Heart right ventricle (tissue), 16 donors: ENCODE data around the gene PXDN. TPM values are rescaled to one million over a fixed set of nuclear protein-coding genes. Genes with fewer than 3 reads are reported as not detected.
A peak's percentile ranks its signal among the peaks of the same experiment; 100 is the strongest.

Source experiments
- ATAC-seq, 8 donors: fragments of 200-7000 bp; cut with Tn5 transposase; one replicate each; pipeline ENCODE4 v1.9.1; 2020; ENCODE audit warnings: mild to moderate bottlenecking in 8 of 8, moderate library complexity in 8 of 8, moderate number of reproducible peaks in 1 of 8
- DNase-seq, 2 donors: peaks; one replicate each; pipeline ENCODE4 v3.0.0-alpha.2; 2020
- H3K27ac ChIP-seq, 10 donors: fragments of 200-600 bp; sonication (generic) in 2 of 10; one replicate each; pipeline versions ENCODE4 v1.5.0 to v1.8.0; 2020 to 2022; ENCODE audit warnings: mild to moderate bottlenecking in 3 of 10
- H3K27me3 ChIP-seq, 7 donors: fragments of 200-600 bp; one replicate each; pipeline ENCODE4 v1.8.0; 2021 to 2022; ENCODE audit warnings: mild to moderate bottlenecking in 2 of 7
- H3K36me3 ChIP-seq, 9 donors: fragments of 200-600 bp; sonication (generic) in 1 of 9; one replicate each; pipeline versions ENCODE4 v1.5.0 to v1.8.0; 2020 to 2022; ENCODE audit warnings: mild to moderate bottlenecking in 2 of 9
- H3K4me1 ChIP-seq, 9 donors: fragments of 200-600 bp; sonication (generic) in 1 of 9; one replicate each; pipeline versions ENCODE4 v1.5.0 to v1.8.0; 2020 to 2022; ENCODE audit warnings: mild to moderate bottlenecking in 4 of 9
- H3K4me3 ChIP-seq, 10 donors: fragments of 200-600 bp; sonication (generic) in 2 of 10; one replicate each; pipeline versions ENCODE4 v1.5.0 to v1.8.0; 2020 to 2022; ENCODE audit warnings: mild to moderate bottlenecking in 7 of 10, moderate library complexity in 2 of 10
- H3K9me3 ChIP-seq, 11 donors: fragments of 200-600 bp in 10 of 11; sonication (generic) in 2 of 11; one replicate each; pipeline versions ENCODE4 v1.5.0 to v1.8.0; 2013 to 2022; ENCODE audit warnings: mild to moderate bottlenecking in 2 of 11, control low read depth in 1 of 11, moderate library complexity in 1 of 11
- CTCF ChIP-seq, 9 donors: fragments of 200-600 bp; sonication (generic) in 2 of 9; IDR thresholded peaks; one replicate each; pipeline versions ENCODE4 v1.5.0 to v1.8.0; 2021 to 2022; ENCODE audit warnings: antibody characterized with exemption in 9 of 9, mild to moderate bottlenecking in 5 of 9, moderate library complexity in 1 of 9
- WGBS, 2 donors: extraction: QIAGEN DNeasy Blood & Tissue Kit; methylation state at CpG; one replicate each; pipeline ENCODE4 v1.1.7; 2013; ENCODE audit warnings: inconsistent platforms in 1 of 2; 5-methylcytosine and 5-hydroxymethylcytosine counted together
- intact Hi-C, 10 donors: fragments of 100-400 bp; cut with DNase I; formaldehyde crosslinking; loops; one replicate each; pipeline versions ENCODE4 v1.11.1 to v1.14.2; 2022
- polyA plus RNA-seq, 2 donors: library from polyadenylated mRNA; stranded (reverse); fragments of 200-250 nt; gene quantifications; one replicate each; pipeline ENCODE4 v1.2.3, GENCODE V29; 2013
- total RNA-seq, 10 donors: library from RNA; stranded (reverse); fragmentation: NEBNext Ultra II Directional in 3 of 10; extraction: Animal tissue kit (Norgen Biotek cat#: 25700) in 3 of 10; gene quantifications; one replicate each; pipeline versions ENCODE4 v1.2.1 to v1.2.4, GENCODE V29; 2021 to 2023
- donor health status: Arrhythmogenic right ventricular cardiomyopathy.
- donor health status: ischemic (EF 13 %, LVEDD 7.1; RV severe dilation, severe dysfunction).
- donor health status: healthy with polysubstance abuse.
- donor health status: DM: no; HTN: yes; CAD: no.
- donor health status: DM: no; HTN: no; CAD: no.
- donor health status: ischemic (EF 25% LVEDD 6.9; RV normal size, moderate dysfunction).
- donor health status: ischemic (EF 25% LVEDD 5.7; RV mildly dilated, moderate dysfunction).
- donor health status: healthy.
- donor health status: DM: yes; HTN: yes; CAD: no.
- donor health status: Ischemic cardiomyopathy.
- donor health status: ischemic (EF 35%, LVEDD 5.7; RV mildly dilated, moderate dysfunction).
- donor health status: nonischemic (EF 11% LVEDD 7.7; RV severe dilation, severe dysfunction).
- donor health status: DM: yes; HTN: yes; CAD: no.
- donor health status: PGD.
- donor health status: ischemic (EF 29% LVEDD 5.4; RV normal size, mild dysfunction).
- donor health status: nonischemic (EF 23%, LVEDD 6.1; RV moderate dilation, normal function).

PXDN gene
- total and polyA plus RNA-seq, 12 donors, result 7.8 to 65.0 (median 18.9) TPM

- peaks cover 0 to 38% (median 13%) of the 10 kb centered on the region in 7 donors for H3K27me3 ChIP-seq
- no peak for TF ChIP-seq CTCF (IDR thresholded peaks at IDR 0.05)
Measured at GRCh38 chr2:1789610-1790009, 45.3 kb upstream of the PXDN start.

GRCh38 chr2:1788478-1788959, 44.2 kb upstream of the PXDN start:
- peak in 1 of 8 donors; percentile 26 for ATAC-seq
- no peaks in the 10 kb centered on the region for H3K9me3 ChIP-seq
- 81 to 88% methylated on average over 18 of the region's 18 CpGs for WGBS, 2 donors
- intact Hi-C loops, result no loop called here
- H3K27ac ChIP-seq, result no peak overlapping the region
- H3K4me1 ChIP-seq, result no peaks in the 10 kb centered on the region
- no peak for DNase-seq
- TF ChIP-seq CTCF (IDR thresholded peaks at IDR 0.05), result no peak
- H3K27me3 ChIP-seq, result peaks cover 0 to 42% (median 14%) of the 10 kb centered on the region in 7 donors
- no peaks in the 10 kb centered on the region for H3K36me3 ChIP-seq
- no peak overlapping the region for H3K4me3 ChIP-seq

More at GRCh38 chr2:1789610-1790009, 45.3 kb upstream of the PXDN start:
- no peak for ATAC-seq
- H3K27ac ChIP-seq, result no peak overlapping the region
- no peaks in the 10 kb centered on the region for H3K36me3 ChIP-seq
- no peak overlapping the region for H3K4me3 ChIP-seq
- no peak for DNase-seq
- H3K9me3 ChIP-seq, result no peaks in the 10 kb centered on the region
- 90 to 92% methylated on average over 11 of the region's 11 CpGs for WGBS, 2 donors
- H3K4me1 ChIP-seq, result no peaks in the 10 kb centered on the region
- intact Hi-C loops, result no loop called here

GRCh38 chr2:1787755-1788477, 43.6 kb upstream of the PXDN start:
- no peak for TF ChIP-seq CTCF (IDR thresholded peaks at IDR 0.05)
- 74 to 76% methylated on average over 10 of the region's 10 CpGs for WGBS, 2 donors
- Histone ChIP-seq H3K27me3 (peaks cover 0 to 41% (median 16%) of the 10 kb centered on the region in 7 donors), H3K27ac (no peak overlapping the region), H3K36me3 (no peaks in the 10 kb centered on the region), H3K4me3 (no peak overlapping the region), H3K4me1 (no peaks in the 10 kb centered on the region), H3K9me3 (no peaks in the 10 kb centered on the region)
- intact Hi-C loops, result no loop called here
- DNase-seq, result no peak
- ATAC-seq, result no peak

GRCh38 chr2:1784986-1785617, 40.8 kb upstream of the PXDN start:
- H3K9me3 ChIP-seq, result no peaks in the 10 kb centered on the region
- no peaks in the 10 kb centered on the region for H3K4me1 ChIP-seq
- H3K4me3 ChIP-seq, result no peak overlapping the region
- no peaks in the 10 kb centered on the region for H3K36me3 ChIP-seq
- whole genome bisulfite sequencing, 2 donors, result 84 to 87% methylated on average over 19 of the region's 19 CpGs
- H3K27ac ChIP-seq, result no peak overlapping the region
- DNase-seq (no peak), ATAC-seq (no peak)
- intact Hi-C loops, result no loop called here
- H3K27me3 ChIP-seq, result peaks cover 0 to 60% (median 26%) of the 10 kb centered on the region in 7 donors
- TF ChIP-seq CTCF (IDR thresholded peaks at IDR 0.05), result no peak
